KMS-11 (cell line): ENCODE data around the gene GJC1.

ENCODE experiments used
- H2AFZ ChIP-seq: fragments of 200-600 bp; sonication (generic); 2 replicates; pipeline ENCODE4 v1.6.1; 2016; ENCODE audit warnings: antibody characterized with exemption, mixed run types, low read depth
- H3K27ac ChIP-seq: fragments of 200-600 bp; sonication (generic); 2 replicates; pipeline ENCODE4 v1.6.1; 2016; ENCODE audit warnings: mild to moderate bottlenecking, mixed run types
- H3K27me3 ChIP-seq: fragments of 200-600 bp; sonication (generic); 2 replicates; pipeline ENCODE4 v1.6.1; 2017; ENCODE audit warnings: mild to moderate bottlenecking, low read depth, mixed run types, moderate library complexity; ENCODE audit not compliant: insufficient read depth
- H3K36me3 ChIP-seq: fragments of 200-600 bp; sonication (generic); 2 replicates; pipeline ENCODE4 v1.6.1; 2017; ENCODE audit warnings: mild to moderate bottlenecking, mixed run types; ENCODE audit not compliant: insufficient read depth
- H3K4me1 ChIP-seq: fragments of 200-600 bp; sonication (generic); 2 replicates; pipeline ENCODE4 v1.6.1; 2016; ENCODE audit warnings: mild to moderate bottlenecking, low read depth, mixed run types; ENCODE audit not compliant: poor library complexity, severe bottlenecking
- H3K4me2 ChIP-seq: fragments of 200-600 bp; sonication (generic); 2 replicates; pipeline ENCODE4 v1.7.0; 2016; ENCODE audit warnings: mild to moderate bottlenecking, mixed run types
- H3K4me3 ChIP-seq: fragments of 200-600 bp; sonication (generic); IDR thresholded peaks from 2 replicates; pipeline ENCODE4 v1.6.1; 2017; ENCODE audit warnings: low read depth, low read length, mixed read lengths; ENCODE audit not compliant: insufficient read depth
- H3K79me2 ChIP-seq: fragments of 200-600 bp; sonication (generic); 2 replicates; pipeline ENCODE4 v1.6.1; 2016; ENCODE audit warnings: low read depth, mixed run types; ENCODE audit not compliant: insufficient read depth
- H3K9ac ChIP-seq: fragments of 200-600 bp; sonication (generic); 2 replicates; pipeline ENCODE4 v1.6.1; 2016; ENCODE audit warnings: mild to moderate bottlenecking, mixed run types
- H4K20me1 ChIP-seq: fragments of 200-600 bp; sonication (generic); 2 replicates; pipeline ENCODE4 v1.6.1; 2016; ENCODE audit warnings: mild to moderate bottlenecking, mixed run types; ENCODE audit not compliant: insufficient read depth
- CTCF ChIP-seq: fragments of 200-600 bp; sonication (generic); conservative IDR thresholded peaks from 2 replicates; pipeline ENCODE4 v1.6.1; 2017; ENCODE audit warnings: low read depth, mild to moderate bottlenecking, antibody characterized with exemption, low read length, moderate library complexity, mixed read lengths

GJC1 gene

DNA sequence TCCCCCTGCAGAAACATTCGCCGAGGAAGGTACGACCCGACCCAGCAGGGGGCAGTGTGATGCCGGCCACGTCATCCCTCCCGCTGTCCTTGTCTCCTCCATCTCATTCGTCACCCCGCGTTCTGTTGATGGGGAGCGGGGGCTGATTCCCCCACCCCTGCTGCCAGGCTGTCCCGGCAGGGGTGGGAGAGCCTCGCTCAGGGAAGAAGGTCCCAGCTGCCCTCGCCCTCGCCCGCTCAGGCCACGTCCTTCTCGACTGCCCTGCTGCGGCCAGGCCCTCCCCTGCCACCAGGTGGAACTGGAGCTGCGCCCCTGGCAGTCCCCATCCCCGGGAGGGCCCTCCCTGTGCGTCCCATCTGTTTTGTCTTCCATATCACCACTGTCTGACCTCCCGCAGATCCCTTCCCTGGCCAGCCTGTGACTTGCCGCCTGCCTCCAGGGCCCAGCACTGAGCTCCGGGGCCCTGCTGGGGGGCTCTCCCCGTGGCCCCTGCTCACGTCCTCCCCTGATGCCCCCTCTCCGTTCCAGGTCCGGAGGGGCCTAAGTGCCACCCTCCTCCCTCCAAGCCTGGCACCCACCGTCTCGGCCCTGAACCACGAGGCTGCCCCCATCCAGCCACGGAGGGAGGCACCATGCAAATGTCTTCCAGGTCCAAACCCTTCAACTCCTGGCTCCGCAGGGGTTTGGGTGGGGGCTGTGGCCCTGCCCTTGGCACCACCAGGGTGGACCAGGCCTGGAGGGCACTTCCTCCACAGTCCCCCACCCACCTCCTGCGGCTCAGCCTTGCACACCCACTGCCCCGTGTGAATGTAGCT is 50.7 kb downstream of the GJC1 start:
- H3K4me1 ChIP-seq: peaks cover 14% of the 10 kb centered on the region
- H3K4me3 ChIP-seq: no peak overlapping the region
- peak overlapping the region; percentile 59 for H3K4me2 ChIP-seq
- H3K79me2 ChIP-seq: no peaks in the 10 kb centered on the region
- no peaks in the 10 kb centered on the region; the same call in 1 of the 2 replicates for H3K27me3 ChIP-seq
- TF ChIP-seq CTCF: peak; percentile 90
- H3K36me3 ChIP-seq: no peaks in the 10 kb centered on the region
- H4K20me1 ChIP-seq: no peaks in the 10 kb centered on the region
- H2AFZ ChIP-seq: peak overlapping the region; percentile 95
- peak overlapping the region; percentile 45; the same call in 1 of the 2 replicates for H3K9ac ChIP-seq
- H3K27ac ChIP-seq: no peak overlapping the region

- TF ChIP-seq CTCF: no peak
- Histone ChIP-seq H3K4me3 (no peak overlapping the region), H3K9ac (peak overlapping the region; percentile 45; the same call in 1 of the 2 replicates), H2AFZ (peak overlapping the region; percentile 95), H3K36me3 (no peaks in the 10 kb centered on the region), H4K20me1 (no peaks in the 10 kb centered on the region), H3K27ac (no peak overlapping the region), H3K4me1 (peaks cover 19% of the 10 kb centered on the region), H3K27me3 (no peaks in the 10 kb centered on the region; the same call in 1 of the 2 replicates), H3K79me2 (no peaks in the 10 kb centered on the region), H3K4me2 (peak overlapping the region; percentile 59; the same call in 1 of the 2 replicates)
Observed at GRCh38 chr17:44778656-44779210, 51.4 kb downstream of the GJC1 start.

DNA sequence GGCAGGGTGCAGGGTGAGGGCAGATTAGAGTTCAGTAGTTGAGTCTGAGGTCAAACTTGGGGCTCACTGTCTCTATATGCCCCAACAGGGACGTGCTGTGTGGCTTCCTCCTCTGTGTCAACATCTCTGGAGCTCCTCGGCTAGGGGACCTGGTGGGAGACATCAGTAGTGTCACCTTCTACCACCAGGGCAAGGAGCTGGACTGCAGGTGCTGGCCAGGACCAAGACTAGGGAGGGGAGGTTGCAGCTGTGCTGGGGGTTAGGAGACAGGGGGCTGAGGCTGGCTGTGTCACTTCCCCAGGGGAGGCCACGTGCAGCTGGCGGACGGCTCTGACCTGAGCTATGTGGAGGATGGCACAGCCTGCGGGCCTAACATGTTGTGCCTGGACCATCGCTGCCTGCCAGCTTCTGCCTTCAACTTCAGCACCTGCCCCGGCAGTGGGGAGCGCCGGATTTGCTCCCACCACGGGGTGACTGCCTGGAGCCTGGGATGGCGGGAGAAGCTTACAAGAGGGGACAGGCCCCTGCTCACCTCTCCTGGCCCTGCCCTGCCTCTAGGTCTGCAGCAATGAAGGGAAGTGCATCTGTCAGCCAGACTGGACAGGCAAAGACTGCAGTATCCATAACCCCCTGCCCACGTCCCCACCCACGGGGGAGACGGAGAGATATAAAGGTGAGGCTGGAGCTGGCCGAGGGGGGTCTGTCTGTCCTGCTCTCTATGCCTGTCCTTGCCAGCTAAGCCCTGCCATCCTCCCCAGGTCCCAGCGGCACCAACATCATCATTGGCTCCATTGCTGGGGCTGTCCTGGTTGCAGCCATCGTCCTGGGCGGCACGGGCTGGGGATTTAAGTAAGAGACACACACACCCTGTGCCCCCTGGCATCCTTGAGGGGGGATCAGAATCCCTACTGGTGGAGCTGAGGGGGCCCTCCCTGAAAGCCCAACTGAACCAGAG is 52.4 kb downstream of the GJC1 start:
- Histone ChIP-seq H3K27ac (no peak overlapping the region), H3K36me3 (no peaks in the 10 kb centered on the region), H3K4me1 (peaks cover 19% of the 10 kb centered on the region), H3K4me3 (no peak overlapping the region), H4K20me1 (no peaks in the 10 kb centered on the region), H3K4me2 (no peak overlapping the region), H3K9ac (no peak overlapping the region), H3K27me3 (no peaks in the 10 kb centered on the region; the same call in 1 of the 2 replicates), H3K79me2 (no peaks in the 10 kb centered on the region), H2AFZ (no peak overlapping the region)
- TF ChIP-seq CTCF: no peak

DNA sequence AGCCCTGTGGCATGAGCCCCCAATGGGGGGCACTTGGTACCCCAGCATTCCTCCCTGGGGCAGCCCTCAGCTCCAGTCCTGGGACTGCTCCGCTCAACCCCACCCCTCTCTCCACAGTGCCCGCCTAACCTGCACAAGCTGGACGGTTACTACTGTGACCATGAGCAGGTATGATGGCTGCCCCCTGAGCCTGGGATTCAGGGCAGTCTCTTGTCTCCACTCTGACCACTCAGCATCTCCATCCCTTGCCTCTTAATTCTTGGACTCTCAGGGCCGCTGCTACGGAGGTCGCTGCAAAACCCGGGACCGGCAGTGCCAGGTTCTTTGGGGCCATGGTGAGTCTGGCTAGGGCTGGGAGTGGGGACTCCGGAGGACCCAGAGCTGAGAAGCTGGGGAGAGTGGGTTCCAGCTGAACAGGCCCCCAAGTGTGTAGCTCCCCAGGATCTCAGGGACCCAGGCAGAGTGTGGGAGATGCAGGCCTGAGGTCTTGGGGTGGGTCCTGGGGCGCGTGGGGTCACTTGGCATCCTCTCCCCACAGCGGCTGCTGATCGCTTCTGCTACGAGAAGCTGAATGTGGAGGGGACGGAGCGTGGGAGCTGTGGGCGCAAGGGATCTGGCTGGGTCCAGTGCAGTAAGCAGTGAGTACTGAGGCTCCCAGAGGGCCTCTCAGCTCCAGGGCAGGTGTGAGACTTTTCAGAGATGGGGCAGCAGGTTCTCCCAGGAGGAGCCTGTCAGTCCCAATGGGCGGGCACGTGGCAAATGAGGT is 53.3 kb downstream of the GJC1 start:
- no peak overlapping the region for H3K9ac ChIP-seq

More for the DNA sequence above, 53.3 kb downstream of the GJC1 start:
- peaks cover 19% of the 10 kb centered on the region for H3K4me1 ChIP-seq
- no peaks in the 10 kb centered on the region for H4K20me1 ChIP-seq
- peak overlapping the region; percentile 78 for H3K4me2 ChIP-seq
- no peaks in the 10 kb centered on the region; the same call in 1 of the 2 replicates for H3K27me3 ChIP-seq
- no peak overlapping the region for H3K27ac ChIP-seq
- TF ChIP-seq CTCF: no peak
- H2AFZ ChIP-seq: peak overlapping the region; percentile 96; the same call in 1 of the 2 replicates
- H3K4me3 ChIP-seq: no peak overlapping the region
- no peaks in the 10 kb centered on the region for H3K79me2 ChIP-seq
- H3K36me3 ChIP-seq: no peaks in the 10 kb centered on the region
